Measurements from ENCODE around the gene NCAN.

The NCAN gene

GRCh38 chr19:19224852-19225494 is 13.2 kb downstream of the NCAN start:
- TF ChIP-seq CTCF (IDR thresholded peaks at IDR 0.05; ENCODE audit: borderline replicate concordance, insufficient read depth, low read depth, low read length), result peak; percentile 80
- H3K4me3 ChIP-seq (ENCODE audit: low read depth, low read length), result peak overlapping the region; percentile 42

DNA sequence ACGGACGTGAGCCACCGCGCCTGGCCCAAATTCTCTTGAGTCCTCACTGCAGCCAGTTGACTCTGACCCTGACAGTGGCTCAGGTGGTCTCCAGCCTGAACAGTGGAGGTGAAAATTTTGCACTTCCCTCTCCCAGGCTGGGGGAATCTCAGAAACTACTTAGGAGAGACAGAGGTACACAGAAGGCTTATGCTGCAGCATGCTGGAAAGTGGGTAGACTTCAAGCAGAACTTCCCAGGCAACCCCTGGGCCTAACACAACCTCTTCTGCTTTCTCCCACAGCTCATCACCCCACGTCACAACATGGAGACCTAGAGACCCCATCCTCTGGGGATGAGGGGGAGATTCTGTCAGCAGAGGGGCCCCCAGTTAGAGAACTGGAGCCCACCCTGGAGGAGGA is 14.4 kb downstream of the NCAN start:
- H3K4me3 ChIP-seq (ENCODE audit: low read depth, low read length), result no peak overlapping the region
- no peak for TF ChIP-seq CTCF (IDR thresholded peaks at IDR 0.05; ENCODE audit: borderline replicate concordance, insufficient read depth, low read depth, low read length)

DNA sequence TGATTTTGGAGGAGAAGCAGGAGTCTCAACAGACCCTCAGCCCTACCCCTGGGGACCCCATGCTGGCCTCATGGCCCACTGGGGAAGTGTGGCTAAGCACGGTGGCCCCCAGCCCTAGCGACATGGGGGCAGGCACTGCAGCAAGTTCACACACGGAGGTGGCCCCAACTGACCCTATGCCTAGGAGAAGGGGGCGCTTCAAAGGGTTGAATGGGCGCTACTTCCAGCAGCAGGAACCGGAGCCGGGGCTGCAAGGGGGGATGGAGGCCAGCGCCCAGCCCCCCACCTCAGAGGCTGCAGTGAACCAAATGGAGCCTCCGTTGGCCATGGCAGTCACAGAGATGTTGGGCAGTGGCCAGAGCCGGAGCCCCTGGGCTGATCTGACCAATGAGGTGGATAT is 14.9 kb downstream of the NCAN start:
- TF ChIP-seq CTCF (IDR thresholded peaks at IDR 0.05; ENCODE audit: borderline replicate concordance, insufficient read depth, low read depth, low read length), result no peak
- no peak overlapping the region for H3K4me3 ChIP-seq (ENCODE audit: low read depth, low read length)

- H3K4me3 ChIP-seq (ENCODE audit: low read depth, low read length), result no peak overlapping the region
- TF ChIP-seq CTCF (IDR thresholded peaks at IDR 0.05; ENCODE audit: borderline replicate concordance, insufficient read depth, low read depth, low read length), result no peak
These were observed 15.5 kb downstream of the NCAN start for GRCh38 chr19:19227217-19227616.

DNA sequence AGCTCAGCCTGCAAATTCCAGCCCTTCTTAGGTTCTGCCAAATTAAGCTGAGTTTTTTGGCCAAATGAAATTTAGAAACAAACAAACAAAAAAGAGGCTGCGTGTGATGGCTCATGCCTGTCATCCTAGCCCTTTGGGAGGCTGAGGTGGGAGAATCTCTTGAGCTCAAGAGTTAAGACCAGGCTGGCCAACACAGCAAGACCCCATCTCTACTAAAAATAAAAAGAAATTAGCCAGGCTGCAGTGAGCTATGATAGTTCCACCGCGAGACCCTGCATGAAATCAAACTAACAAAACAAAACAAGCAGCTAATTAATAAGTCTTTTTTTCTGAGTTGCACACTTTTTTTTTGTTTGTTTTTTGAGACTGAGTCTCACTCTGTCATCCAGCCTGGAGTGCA is 17.9 kb downstream of the NCAN start:
- H3K4me3 ChIP-seq (ENCODE audit: low read depth, low read length), result no peak overlapping the region
- no peak for TF ChIP-seq CTCF (IDR thresholded peaks at IDR 0.05; ENCODE audit: borderline replicate concordance, insufficient read depth, low read depth, low read length)

DNA sequence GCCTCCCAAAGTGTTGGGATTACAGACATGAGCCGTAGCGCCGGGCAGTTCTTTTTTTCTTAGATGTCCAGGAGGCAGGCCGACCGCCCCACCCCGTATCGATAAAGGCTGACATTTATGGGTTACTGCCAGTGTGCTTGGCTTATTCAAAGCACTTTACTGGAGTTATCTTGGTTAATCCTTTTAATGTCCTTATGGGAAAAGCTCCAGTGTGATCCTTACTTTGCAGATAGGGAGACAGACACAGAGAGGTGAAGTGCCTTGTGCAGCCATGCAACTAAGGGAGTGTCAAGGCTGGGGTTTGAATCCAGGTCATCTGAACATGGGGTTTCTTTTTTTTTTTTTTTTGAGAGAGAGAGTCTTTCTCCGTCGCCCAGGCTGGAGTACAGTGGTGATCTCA is 19.2 kb downstream of the NCAN start:
- no peak for TF ChIP-seq CTCF (IDR thresholded peaks at IDR 0.05; ENCODE audit: borderline replicate concordance, insufficient read depth, low read depth, low read length)
- no peak overlapping the region for H3K4me3 ChIP-seq (ENCODE audit: low read depth, low read length)

DNA sequence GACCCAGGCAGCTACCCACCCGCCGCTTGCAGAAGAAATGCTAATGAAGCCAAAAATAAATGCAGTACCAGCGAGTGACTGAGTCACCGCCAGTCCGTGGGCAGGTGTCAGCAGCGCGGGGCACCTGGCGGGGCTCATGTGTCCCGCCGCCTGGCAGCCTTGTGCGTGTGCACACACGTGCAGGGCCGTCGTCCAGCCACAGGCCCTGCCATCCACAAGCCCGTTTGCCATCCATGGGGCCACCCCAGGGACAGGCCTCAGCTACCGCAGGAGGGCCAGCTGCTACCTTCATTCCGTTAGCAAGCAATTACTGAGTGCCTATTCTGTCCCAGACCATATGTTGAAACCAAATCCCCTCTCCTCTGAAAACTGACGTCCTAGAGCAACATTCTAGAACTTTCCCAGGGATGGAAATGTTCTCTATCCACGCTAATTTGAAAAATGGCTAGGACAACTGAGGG is 20.5 kb downstream of the NCAN start:
- H3K4me3 ChIP-seq (ENCODE audit: low read depth, low read length), result no peak overlapping the region
- no peak for TF ChIP-seq CTCF (IDR thresholded peaks at IDR 0.05; ENCODE audit: borderline replicate concordance, insufficient read depth, low read depth, low read length)
